HG03066 (cell line): ENCODE results near the gene ITPR2.
A peak's percentile ranks its signal among the peaks of the same experiment; 100 is the strongest.
"Not testable (repeated sequence)": the region's sequence is repeated elsewhere in the genome, so short reads cannot be mapped to it uniquely, and the experiment has no call there.

Source experiments
- ATAC-seq: cut with Tn5 transposase; IDR thresholded peaks from one replicate; pipeline ENCODE4 v1.9.1; 2021; ENCODE audit warnings: low read depth; ENCODE audit not compliant: unreplicated experiment

ITPR2 gene

DNA sequence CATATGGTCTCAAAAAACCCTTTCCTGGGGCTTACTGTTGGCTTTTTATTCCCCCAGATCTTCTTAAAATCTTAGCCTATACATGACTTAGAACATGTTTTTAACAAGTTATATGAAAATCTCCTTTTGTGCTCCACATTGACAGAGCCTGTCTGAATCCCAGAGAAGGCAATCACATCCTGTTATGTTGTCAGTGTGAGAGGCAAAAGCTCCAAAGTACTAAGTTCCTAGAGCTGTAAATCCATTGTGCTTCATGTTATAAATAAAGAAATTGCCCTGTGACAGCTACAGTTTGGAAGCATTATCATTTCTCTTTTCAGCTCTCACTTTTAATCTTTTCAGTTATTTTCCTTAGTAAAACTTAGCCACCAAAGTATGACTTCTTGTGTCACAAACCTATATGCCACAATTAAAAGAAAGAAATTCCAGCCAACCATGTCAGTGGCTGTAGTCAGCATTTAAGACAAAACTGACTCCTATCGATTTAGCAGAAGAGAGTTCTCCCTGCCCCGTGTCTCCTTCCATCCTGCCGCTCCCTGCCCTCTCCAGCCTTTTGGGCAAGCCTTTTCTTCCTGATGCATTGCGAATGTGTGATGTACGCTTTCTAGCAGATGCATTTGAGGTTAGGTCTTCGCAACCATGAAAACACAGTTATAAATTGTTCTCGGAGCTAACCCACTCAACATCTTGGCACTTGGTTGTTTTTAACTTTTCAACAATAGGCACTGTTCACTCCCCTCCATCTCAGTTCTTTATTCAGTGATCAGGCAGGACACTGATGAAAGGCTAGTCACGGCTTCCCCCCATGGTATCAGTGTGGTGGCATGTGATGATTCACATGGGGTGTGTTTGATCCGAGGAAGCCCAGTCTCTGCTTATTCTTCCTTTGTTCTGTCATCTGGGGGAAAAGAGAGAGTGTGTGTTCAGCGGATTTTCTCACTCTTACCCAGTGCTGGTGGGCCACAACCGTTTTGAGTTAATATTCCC is 494.1 kb downstream of the ITPR2 start:
- no peak for ATAC-seq

DNA sequence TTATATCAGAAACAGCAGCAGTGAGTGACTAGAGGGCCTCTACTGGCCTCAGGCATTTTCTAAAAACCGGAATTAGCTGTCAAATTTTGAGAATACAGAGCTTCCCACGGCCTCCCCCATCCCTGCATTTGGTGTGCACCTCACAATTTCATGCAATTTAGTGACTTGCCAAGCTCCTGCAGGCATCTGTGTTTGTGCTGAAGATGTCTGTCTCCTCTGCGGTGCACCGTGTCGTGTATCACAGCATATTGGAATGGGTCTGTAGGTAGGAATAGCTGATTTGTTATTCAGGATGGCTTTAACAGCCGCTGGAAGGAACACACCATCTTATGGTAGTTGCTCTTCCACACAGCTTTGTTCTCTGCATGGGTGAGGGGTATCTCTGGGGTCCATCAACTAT is 497.3 kb downstream of the ITPR2 start:
- ATAC-seq: no peak

DNA sequence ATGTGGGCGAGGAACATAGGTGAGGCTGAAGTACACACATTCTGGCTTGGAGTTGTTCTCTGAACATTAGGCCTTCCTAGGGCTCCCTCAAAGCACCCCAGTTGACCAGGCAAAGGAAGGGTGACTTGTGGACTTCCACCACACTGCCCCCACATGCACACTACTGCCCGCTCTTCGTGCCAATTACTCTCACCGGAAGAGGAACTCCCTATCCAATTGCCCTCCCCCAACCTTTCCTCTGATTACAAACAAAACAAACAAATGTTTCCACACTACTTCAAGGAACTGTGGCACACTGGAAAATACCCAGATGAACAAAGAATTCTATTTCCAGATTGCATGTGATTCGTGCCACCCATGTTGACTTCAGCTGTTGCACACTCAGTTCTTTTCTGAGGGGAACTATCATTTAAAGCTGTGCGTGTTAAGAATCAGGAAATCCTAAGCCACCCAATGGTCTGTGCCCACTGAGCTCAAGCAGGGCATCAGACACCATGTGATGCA is 498.3 kb downstream of the ITPR2 start:
- ATAC-seq: no peak

DNA sequence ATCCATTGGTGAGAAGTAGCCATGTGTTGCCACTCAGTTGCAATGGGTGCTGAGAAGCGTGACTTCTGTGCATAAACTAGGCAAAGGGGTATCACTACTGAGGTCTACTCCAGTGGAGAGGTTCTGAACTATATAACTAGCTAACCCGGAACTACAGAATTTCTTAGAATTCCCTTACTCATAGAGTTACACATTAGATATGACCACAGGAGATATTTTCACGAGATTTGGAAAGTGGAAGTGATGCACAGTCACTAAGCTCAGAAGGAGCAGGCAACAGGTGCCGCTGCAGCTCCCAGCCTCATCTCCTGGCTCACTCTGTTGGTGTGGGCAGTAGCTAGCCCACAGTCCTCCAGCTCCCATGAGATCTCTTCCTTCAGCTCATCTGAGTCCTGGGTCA is 501.0 kb downstream of the ITPR2 start:
- no peak for ATAC-seq

DNA sequence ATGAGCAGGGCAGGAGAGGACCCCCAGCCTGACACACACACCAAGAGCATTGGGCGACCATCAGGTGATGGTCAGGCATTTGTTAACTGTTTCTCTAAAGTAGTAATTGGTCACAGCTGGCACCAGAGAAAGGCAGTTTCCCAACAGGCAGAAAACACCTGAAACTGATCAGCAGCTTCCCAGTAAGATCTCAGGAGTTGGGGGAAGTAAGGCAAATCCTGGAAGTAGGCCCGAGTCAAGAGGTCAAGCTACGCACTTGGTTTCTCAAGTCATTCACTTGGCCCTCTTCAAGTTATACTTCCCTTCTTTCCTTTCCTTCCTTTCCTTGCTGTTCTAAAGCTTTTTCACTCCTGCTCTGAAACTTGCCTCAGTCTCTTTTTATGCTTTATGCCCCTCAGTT is 501.9 kb downstream of the ITPR2 start:
- no peak for ATAC-seq

DNA sequence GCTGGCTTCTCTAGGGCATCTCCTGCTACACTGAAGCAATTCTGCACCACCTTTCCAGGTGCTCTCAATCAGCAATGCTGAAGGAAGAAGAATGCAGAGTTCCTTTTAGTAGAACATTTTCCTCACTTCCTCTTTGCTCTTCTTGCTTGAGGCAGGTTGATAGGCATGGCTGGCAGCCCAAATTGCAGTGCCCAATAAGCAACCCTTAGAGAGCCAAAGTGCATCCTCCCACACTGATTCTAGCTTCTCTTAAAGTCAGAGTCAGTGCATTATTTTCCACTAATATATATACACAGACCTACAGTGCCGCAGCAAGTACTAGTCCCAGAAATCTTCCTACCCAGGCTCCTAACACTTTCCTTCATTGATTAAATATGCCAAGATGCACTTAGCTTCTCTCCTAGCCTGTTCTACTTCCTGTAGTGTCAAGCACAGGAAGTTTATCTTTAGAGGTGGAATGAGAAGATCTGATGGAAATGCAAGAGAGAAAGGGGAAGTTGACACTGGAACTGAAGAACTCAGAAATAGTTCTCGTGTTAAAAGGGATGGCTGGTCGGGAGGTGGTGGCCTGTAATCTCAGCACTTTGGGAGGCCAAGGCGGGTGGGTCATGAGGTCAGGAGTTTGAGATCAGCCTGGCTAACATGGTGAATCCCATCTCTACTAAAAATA is 504.9 kb downstream of the ITPR2 start:
- no peak for ATAC-seq

DNA sequence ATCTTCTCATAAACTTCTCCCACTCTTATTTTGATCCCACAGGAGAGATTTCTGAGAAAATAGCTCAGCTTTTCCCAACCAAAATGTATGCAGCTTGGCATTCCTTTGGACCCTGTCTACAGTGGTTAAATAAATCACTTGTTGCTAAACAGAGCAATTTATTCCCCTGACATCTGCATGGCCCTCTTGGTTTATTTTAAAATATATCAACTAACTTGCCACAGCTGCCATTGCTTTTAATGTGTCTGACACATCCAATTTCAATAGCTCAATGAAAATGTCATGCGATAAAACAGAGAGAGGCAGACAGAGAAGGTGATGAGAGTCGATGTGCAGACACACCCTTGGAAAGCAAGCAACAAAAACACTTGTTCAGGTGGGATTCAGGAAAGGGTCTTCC is 509.3 kb downstream of the ITPR2 start:
- no peak for ATAC-seq

DNA sequence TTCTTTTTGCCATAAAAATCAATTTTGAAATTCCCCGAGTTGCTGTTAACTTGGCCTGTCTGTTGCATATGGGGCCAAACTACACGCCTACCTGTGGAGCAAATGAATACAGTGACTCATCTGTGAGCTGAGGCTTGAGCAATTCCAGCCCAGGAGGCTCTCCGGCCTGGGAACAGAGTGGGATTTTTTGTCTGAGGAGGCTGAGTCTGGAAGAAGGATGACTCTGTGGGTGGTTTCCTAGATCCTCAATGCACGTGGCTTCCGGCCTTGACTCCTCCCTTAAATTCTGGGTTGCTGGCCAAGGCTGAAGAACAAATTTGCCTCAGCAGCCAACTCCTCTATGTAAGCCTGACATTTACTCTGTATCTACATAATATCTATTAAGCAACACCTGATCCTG is 513.5 kb downstream of the ITPR2 start:
- no peak for ATAC-seq

DNA sequence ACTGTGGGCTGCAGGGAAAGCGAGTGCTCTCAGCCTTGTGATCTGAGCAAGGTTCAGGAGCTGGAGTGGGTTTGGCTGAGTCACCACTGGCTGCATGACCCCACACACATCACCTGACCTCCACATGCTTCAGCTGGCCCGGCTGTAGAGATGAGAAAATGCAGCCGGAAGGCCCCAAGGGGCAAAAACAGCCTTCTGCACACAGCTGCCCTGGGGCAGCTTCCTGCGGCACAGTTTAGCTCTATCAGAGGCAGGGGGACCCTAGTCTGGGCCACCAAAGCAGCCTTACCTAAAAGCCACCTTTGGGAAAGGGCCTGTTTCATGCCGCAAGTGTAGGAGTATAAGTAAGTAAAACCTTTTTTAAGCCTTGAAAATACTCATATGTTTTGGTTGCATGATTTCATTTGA is 514.3 kb downstream of the ITPR2 start:
- ATAC-seq: peak; percentile 94

DNA sequence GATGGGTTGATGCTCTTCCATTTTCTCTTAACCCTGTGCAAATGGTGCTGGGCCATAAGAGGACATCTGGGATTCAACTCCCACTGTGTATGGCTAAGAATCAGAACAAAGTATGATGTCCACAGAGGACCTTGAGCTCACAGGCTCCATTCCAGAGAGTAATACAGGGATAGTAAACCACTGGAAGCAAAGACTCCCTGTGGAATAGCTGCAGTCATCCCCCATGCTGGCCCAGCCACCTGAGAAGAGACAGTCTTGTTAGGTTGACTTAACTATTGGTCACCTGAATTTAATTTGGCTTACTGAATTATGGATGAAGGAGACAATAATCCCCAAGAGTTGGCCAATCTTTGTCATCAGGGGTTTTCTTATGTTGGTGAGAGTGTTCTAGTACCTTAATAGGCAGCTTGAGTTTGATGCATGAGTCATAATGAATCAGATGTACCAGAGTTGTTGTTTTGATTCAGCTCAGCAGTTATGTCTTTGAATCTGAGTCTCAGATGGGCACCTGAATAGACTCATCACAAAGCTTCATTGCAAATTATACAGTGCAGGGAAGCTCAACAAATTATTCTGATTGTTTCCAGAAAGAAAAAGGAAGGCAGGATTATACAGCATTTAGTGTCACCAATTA is 514.9 kb downstream of the ITPR2 start:
- ATAC-seq: peak; percentile 35

DNA sequence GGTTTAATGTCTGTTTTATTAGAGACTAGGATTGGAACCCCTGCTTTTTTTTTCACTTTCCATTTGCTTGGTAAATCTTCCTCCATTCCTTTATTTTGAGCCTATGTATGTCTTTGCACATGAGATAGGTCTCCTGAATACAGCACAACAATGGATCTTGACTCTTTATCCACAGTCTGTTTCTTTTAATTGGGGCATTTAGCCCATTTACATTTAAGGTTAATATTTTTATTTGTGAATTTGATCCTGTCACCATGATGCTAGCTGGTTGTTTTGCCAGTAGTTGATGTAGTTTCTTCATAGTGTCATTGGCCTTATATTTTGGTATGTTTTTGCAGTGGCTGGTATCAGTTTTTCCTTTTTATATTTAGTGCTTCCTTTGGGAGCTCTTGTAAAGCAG is 518.9 kb downstream of the ITPR2 start:
- ATAC-seq: not testable (repeated sequence)

DNA sequence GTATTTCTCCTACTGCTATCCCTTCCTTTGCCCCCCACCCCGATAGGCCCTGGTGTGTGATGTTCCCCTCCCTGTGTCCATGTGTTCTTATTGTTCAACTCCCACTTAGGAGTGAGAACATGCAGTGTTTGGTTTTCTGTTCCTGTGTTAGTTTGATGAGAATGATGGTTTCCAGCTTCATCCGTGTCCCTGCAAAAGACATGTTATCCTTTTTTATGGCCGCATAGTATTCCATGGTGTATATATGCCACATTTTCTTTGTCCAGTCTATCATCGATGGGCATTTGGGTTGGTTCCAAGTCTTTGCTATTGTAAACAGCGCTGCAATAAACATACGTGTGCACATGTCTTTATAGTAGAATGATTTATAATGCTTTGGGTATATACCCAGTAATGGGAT is 522.5 kb downstream of the ITPR2 start:
- ATAC-seq: not testable (repeated sequence)

DNA sequence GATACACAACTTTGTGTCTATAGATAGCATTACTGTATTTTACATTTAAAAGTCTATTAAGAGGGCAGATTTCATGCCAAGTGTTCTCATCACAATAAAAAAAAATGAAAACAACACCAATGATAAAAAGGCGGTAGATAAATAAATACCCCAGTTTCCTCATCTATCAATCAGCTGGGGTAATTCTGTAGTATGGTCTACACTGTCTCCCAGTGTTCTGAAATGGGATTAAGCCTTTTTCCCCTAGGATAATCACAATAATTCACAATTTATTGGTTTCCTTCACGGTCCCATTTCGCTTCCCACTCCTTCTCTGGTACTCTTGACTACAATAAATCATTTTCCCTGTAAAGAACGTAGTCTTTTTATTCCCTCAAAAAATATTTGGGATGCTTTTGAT is 523.4 kb downstream of the ITPR2 start:
- no peak for ATAC-seq

DNA sequence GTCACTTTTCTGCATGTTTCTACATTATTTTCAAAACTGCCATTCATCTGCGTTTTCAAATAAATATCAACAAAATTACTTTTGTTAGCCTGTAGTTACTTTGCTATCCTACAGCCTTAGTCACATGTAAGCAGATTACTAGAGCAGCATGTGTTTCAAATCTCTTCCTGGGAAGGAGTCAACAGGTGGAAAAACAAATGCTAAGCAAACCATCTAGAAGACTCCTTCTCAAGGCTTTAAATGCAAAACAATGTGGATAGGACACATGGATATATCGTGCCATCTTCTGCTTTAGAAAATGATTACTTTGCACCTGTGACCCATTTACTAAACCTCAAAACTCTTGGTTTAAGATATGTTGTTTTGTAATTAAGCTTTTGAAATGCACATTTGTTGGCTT is 528.7 kb downstream of the ITPR2 start:
- no peak for ATAC-seq

DNA sequence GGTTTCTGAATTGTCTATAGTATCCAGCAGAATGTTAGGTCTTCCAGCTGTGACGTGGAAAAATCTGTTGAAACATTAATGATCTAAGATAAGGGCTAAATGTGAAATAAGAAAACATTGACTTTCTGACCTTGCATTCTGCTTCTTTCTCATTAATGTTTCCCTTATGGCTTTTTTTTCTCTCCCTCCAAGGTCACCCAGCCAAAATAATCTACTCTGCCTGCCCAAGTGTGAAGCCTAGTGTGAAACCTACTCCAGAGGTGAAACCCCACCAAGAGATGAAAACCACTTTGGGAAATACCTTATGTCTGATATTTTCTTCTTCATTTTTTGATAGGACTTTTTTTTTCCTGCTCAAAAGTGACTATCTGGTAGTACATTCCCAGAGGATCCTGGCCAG is 529.6 kb downstream of the ITPR2 start:
- no peak for ATAC-seq

DNA sequence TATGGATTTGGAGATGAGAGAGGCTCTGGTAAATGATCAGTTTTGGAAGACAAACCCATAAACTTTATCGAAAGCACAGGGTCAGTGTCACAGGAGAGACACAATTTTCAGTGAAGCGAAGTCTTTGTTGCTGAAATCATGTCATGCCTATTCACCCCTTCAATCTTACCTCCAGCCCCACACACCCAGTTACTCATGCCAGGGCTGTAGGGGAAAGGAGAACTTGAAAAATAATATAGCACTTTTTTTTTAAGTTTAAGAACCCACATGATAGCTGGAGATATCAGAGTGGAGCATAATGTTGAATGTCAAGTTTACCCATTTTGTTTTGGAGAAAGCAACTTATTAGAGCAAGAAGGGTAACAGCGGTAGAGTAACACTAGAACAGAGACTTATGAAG is 530.2 kb downstream of the ITPR2 start:
- no peak for ATAC-seq

DNA sequence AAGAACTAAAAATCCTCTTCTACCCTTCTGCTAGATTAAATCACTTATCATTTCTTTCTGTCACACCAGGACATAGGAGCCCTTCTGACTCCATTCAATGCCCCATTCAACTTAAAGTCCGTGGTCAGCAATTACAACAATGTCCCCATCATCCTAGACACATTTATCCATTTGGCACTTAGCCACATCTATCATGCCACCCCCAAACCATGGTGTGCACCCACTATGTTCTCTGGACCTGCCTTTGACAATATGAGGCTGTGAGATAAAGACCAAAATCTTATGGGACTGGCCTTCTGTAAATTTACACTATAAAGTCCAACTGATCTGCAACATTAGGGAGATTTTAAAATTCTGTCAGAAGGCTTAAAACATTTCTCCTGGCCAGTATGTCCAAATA is 533.2 kb downstream of the ITPR2 start:
- no peak for ATAC-seq

DNA sequence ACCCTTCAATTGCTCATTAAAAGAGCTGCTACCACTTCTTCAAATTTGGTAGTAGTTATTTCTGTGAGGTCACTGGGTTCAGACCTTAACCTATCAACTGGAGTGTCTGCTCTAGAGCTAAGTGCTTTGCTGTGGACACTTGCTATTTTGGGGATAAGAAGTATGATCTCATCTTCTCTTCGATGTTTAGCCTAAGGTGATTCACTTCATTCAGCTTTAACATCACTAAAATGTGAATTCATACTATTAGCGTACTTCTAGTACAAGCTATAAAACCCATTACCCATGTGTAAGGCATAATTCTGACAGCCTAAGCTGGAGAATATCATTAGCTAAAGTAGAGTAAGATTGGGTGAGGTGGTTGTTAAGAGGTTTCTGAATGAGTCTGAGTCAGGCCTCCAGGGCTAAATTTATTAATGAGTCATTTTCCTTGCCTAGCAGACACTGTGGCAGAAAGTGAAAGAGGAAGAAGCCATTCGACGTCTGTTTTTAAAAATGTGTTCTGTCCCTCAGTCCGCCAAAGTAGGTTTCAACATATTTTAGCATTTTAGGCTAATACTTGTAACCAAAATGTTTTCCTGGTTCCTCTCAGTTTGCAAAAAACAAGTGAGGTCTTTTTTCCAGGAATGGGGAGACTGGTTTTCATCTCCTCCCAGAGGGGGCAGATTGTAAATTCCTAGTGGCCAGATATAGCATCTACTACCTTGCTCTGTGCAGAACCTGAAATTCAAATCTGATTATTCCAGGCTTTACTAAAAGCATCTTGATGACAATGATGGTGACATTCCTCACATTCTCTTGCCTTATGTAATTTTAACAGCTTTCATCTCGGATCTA is 534.0 kb downstream of the ITPR2 start:
- ATAC-seq: peak; percentile 99

DNA sequence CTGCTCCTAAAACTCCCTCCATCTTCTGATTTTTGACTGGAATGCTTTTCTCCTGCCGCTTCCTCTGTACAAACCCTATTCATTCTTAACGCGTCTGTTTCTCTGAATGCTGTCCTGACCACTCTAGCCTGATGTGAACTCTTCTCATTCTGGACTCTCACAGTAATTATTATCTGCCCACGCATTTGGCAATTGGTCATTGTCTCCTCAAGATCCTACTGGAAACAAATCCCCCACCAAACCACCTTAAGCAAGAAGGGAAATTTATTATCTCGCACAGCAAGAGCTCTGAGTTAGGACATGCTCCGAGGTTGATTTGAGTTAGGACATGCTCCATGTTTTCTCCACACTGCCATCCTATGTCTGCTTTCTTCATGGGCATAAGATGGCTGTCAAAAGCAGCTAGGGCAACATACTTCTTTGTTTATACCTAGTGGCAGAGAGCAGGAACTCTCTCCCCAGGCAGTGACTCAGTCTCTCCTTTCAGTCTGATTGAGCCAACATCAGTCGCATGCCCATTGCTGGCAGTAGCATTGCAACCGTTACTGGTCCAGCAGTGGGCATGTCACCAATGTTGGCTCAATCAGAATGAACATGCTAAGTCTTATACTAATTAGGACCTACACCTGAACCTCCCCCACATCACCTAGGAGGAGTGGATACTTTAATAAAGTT is 535.5 kb downstream of the ITPR2 start:
- ATAC-seq: no peak

DNA sequence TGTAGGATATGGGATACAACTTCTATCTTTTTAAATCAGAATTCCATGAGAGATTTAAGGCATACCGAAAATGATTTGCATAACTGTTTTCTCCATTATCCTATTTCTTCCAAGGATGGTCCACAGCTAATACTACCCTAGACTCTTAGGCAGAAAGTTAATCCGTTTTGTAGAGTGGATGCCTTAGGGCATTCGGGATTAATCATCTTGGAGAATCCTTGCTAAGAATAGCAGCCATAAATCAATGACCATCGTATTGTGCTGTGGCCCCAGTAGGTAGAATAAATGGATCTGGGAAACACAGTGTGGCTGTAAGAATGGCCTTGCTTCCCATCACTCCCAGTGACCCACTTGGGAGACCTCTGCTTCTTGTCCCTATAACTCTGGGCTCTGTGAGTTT is 538.0 kb downstream of the ITPR2 start:
- no peak for ATAC-seq
